ENCODE data around the gene PARD6B. TPM values are rescaled to one million over a fixed set of nuclear protein-coding genes. Genes with fewer than 3 reads are reported as not detected.
"Not testable (repeated sequence)": the region's sequence is repeated elsewhere in the genome, so short reads cannot be mapped to it uniquely, and the experiment has no call there.

Gene PARD6B
- total and polyA plus RNA-seq, 2 experiments from 2014 or later = 14.6 to 41.0 TPM

DNA sequence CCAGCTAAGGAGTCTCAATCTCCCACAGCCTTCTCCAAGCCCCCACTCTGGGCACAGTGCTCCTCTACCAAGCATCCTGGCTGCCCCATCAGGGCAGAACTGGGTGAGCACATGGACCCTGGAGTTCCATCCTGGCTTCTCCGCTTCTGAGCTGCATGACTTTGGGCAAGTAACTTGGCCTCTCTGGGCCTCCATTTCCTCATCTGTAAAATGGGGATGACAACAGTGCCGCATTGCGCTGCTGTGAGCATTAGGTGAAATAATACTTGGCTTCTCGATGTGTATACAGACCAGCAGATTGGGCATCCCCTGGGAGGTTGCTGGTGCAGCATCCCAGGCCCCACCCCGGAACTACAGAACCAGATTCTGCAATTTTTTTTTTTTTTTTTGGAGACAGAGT is 31.7 kb upstream of the PARD6B start:
- Histone ChIP-seq H3K36me3 (replicated peaks; ENCODE audit: insufficient read depth, low read depth) (no peaks in the 10 kb centered on the region), H3K4me2 (no peak overlapping the region), H3K27me3 (no peaks in the 10 kb centered on the region), H2AFZ (no peak overlapping the region), H4K20me1 (ENCODE audit: insufficient read depth, poor library complexity, severe bottlenecking) (no peaks in the 10 kb centered on the region), H3K27ac (no peak overlapping the region), H3K9me3 (ENCODE audit: low read depth) (no peaks in the 10 kb centered on the region), H3K79me2 (no peaks in the 10 kb centered on the region), H3K9me2 (replicated peaks; ENCODE audit: insufficient read depth) (no peaks in the 10 kb centered on the region), H3K4me1 (ENCODE audit: insufficient read depth) (peaks cover 11% of the 10 kb centered on the region), H3K4me3 (no peak overlapping the region)
- TF ChIP-seq, protein P1, sequence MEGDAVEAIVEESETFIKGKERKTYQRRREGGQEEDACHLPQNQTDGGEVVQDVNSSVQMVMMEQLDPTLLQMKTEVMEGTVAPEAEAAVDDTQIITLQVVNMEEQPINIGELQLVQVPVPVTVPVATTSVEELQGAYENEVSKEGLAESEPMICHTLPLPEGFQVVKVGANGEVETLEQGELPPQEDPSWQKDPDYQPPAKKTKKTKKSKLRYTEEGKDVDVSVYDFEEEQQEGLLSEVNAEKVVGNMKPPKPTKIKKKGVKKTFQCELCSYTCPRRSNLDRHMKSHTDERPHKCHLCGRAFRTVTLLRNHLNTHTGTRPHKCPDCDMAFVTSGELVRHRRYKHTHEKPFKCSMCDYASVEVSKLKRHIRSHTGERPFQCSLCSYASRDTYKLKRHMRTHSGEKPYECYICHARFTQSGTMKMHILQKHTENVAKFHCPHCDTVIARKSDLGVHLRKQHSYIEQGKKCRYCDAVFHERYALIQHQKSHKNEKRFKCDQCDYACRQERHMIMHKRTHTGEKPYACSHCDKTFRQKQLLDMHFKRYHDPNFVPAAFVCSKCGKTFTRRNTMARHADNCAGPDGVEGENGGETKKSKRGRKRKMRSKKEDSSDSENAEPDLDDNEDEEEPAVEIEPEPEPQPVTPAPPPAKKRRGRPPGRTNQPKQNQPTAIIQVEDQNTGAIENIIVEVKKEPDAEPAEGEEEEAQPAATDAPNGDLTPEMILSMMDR (IDR thresholded peaks at IDR 0.05; ENCODE audit: poor library complexity) = no peak
- TF ChIP-seq EZH2 (IDR thresholded peaks at IDR 0.05; ENCODE audit: borderline replicate concordance) (no peak), EZH2phosphoT487 (IDR thresholded peaks at IDR 0.05; ENCODE audit: low read depth, severe bottlenecking, unreplicated experiment) (no peak)
- no peak for DNase-seq (ENCODE audit: low spot score)
- WGBS (ENCODE audit: low lambda C conversion rate, missing lambda C conversion rate) = 99% methylated on average over 5 of the region's 5 CpGs

DNA sequence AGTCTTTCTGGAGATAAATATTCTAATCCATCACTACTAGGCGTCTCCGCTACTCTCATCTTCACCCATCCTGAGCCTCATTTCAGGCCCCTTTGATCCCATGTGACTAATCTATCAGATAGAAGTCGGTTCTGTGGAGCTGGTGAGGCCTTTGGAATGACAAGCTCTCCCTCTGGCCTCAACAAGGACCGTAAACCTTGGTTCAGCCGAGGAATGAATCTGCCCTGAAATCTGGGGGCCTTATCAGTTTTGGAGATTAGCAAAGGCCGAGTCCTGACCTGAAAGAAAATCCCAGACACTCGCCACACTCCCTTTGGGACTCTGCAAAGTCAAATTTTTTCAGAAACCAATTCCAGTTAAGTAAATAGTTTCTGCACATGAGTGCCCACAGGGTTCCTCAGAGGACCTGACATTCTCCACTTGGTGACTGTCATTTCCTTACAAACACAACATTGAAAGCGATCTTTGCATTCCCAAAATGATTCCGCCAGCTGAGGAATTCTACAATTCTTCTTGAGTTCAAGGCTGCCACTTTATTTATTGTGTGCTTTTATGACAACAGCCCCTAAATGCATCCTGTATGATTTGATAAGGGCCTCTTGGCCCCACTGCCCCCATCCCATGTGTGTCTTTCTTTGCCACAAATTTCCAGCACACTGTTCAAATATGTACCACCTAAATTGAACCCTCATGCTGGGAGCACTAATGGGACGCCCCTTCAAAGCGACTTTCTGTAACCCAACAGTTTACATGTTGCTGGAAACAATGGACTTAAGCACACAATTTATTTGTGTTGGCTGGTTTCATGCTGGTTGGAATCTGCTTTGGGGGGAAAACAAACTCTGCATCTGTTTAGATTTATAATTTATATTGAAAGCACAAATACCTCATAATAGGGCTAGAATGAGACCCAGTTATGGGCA is 30.1 kb upstream of the PARD6B start:
- H3K27ac ChIP-seq = peak overlapping the region; percentile 39
- no peak overlapping the region for H3K4me2 ChIP-seq
- peaks cover 11% of the 10 kb centered on the region for H3K4me1 ChIP-seq (ENCODE audit: insufficient read depth)
- TF ChIP-seq, protein P1 (IDR thresholded peaks at IDR 0.05; ENCODE audit: poor library complexity) = no peak
- TF ChIP-seq EZH2 (IDR thresholded peaks at IDR 0.05; ENCODE audit: borderline replicate concordance) (no peak), EZH2phosphoT487 (IDR thresholded peaks at IDR 0.05; ENCODE audit: low read depth, severe bottlenecking, unreplicated experiment) (no peak)
- no peak overlapping the region for H2AFZ ChIP-seq
- no peaks in the 10 kb centered on the region for H4K20me1 ChIP-seq (ENCODE audit: insufficient read depth, poor library complexity, severe bottlenecking)
- 46% methylated on average over 11 of the region's 11 CpGs for WGBS (ENCODE audit: low lambda C conversion rate, missing lambda C conversion rate)
- H3K4me3 ChIP-seq = no peak overlapping the region
- no peaks in the 10 kb centered on the region for H3K9me2 ChIP-seq (replicated peaks; ENCODE audit: insufficient read depth)
- DNase-seq (ENCODE audit: low spot score) = no peak
- H3K79me2 ChIP-seq = no peaks in the 10 kb centered on the region
- H3K9me3 ChIP-seq (ENCODE audit: low read depth) = no peaks in the 10 kb centered on the region
- H3K36me3 ChIP-seq (replicated peaks; ENCODE audit: insufficient read depth, low read depth) = no peaks in the 10 kb centered on the region
- H3K27me3 ChIP-seq = no peaks in the 10 kb centered on the region

- H3K9me3 ChIP-seq (ENCODE audit: low read depth); DNase-seq (ENCODE audit: low spot score); H4K20me1 ChIP-seq (ENCODE audit: insufficient read depth, poor library complexity, severe bottlenecking); H3K36me3 ChIP-seq (replicated peaks; ENCODE audit: insufficient read depth, low read depth); H3K9me2 ChIP-seq (replicated peaks; ENCODE audit: insufficient read depth); H3K4me2 ChIP-seq; H3K4me3 ChIP-seq; H3K79me2 ChIP-seq; H3K27me3 ChIP-seq; H3K27ac ChIP-seq; H2AFZ ChIP-seq: not testable (repeated sequence)
- peaks cover 11% of the 10 kb centered on the region for H3K4me1 ChIP-seq (ENCODE audit: insufficient read depth)
- WGBS (ENCODE audit: low lambda C conversion rate, missing lambda C conversion rate) = 81% methylated on average over 8 of the region's 9 CpGs
These were observed 27.5 kb upstream of the PARD6B start for GRCh38 chr20:50703651-50704438.

DNA sequence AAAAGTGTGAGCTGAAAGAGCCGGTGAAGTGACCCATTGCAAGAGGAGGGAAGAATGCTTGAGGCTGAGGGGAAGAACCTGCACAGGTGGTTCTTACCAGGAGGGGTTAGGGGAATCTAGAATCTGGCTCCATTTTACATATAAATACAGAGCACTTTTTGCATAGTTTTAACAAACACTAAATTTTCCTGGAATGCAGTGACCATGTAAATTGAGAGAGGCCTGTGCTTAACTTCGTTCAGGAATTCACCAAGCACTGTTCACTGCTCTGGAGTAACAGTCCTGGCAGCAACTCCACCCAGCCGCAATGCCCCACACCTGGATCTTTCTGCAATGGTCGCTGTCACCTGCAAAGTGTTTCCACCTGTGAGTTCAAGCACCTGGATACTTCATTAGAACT is 26.9 kb upstream of the PARD6B start:
- Histone ChIP-seq H2AFZ (no peak overlapping the region), H3K9me2 (replicated peaks; ENCODE audit: insufficient read depth) (no peaks in the 10 kb centered on the region), H3K36me3 (replicated peaks; ENCODE audit: insufficient read depth, low read depth) (no peaks in the 10 kb centered on the region), H3K9me3 (ENCODE audit: low read depth) (no peaks in the 10 kb centered on the region), H3K27me3 (no peaks in the 10 kb centered on the region), H3K79me2 (no peaks in the 10 kb centered on the region), H3K4me2 (no peak overlapping the region), H3K4me3 (no peak overlapping the region), H3K27ac (no peak overlapping the region), H4K20me1 (ENCODE audit: insufficient read depth, poor library complexity, severe bottlenecking) (no peaks in the 10 kb centered on the region), H3K4me1 (ENCODE audit: insufficient read depth) (peaks cover 11% of the 10 kb centered on the region)
- WGBS (ENCODE audit: low lambda C conversion rate, missing lambda C conversion rate) = 67% methylated on average over 4 of the region's 4 CpGs
- TF ChIP-seq EZH2phosphoT487 (IDR thresholded peaks at IDR 0.05; ENCODE audit: low read depth, severe bottlenecking, unreplicated experiment) = no peak
- no peak for TF ChIP-seq EZH2 (IDR thresholded peaks at IDR 0.05; ENCODE audit: borderline replicate concordance)
- TF ChIP-seq, protein P1 (IDR thresholded peaks at IDR 0.05; ENCODE audit: poor library complexity) = no peak
- no peak for DNase-seq (ENCODE audit: low spot score)
